ENCODE data around the gene VRTN. TPM values are rescaled to one million over a fixed set of nuclear protein-coding genes. Genes with fewer than 3 reads are reported as not detected.

The VRTN gene
- total RNA-seq, 2 donors from 2014 or later: not detected

DNA sequence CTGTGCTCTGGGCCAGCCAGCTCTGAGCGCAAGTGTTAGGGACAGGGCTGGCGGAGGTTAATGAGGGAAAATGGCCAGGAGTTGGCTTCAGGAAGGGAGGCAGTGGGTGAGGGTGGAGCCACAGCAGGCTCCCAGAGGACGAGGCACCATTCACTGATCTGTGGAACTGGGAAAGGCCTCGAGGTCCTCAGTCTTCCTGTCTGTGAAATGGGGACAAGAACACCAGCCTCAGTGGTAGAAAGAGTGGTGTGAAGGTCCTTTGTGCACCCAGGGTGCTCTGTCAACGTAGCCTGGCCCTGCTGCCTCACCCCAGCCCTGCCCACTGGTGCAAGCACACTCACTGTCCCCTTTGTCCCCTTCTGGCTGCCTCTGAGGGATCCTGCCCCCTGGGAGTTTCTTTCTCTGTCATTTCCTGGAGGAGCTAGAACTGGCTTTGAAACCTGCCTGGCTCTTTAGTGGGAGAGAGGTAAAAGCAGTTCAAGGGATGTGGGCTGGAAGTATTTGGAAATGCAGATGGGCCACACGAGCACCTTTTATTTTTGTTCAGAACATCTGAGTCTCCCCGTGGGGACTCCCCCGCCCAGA lies 52.7 kb downstream of the VRTN start:
- H3K27me3 ChIP-seq: no peaks in the 10 kb centered on the region
- H3K4me3 ChIP-seq: peak overlapping the region in 1 of 2 donors; percentile 14
- H3K27ac ChIP-seq: peak overlapping the region; percentile 9 to 45
- H3K9me3 ChIP-seq: no peaks in the 10 kb centered on the region
- no peaks in the 10 kb centered on the region for H3K36me3 ChIP-seq
- H3K4me1 ChIP-seq: peaks cover 0 to 16% of the 10 kb centered on the region in 2 donors
- no peak for TF ChIP-seq CTCF (IDR thresholded peaks at IDR 0.05)
- DNase-seq (ENCODE audit: low spot score): no peak

DNA sequence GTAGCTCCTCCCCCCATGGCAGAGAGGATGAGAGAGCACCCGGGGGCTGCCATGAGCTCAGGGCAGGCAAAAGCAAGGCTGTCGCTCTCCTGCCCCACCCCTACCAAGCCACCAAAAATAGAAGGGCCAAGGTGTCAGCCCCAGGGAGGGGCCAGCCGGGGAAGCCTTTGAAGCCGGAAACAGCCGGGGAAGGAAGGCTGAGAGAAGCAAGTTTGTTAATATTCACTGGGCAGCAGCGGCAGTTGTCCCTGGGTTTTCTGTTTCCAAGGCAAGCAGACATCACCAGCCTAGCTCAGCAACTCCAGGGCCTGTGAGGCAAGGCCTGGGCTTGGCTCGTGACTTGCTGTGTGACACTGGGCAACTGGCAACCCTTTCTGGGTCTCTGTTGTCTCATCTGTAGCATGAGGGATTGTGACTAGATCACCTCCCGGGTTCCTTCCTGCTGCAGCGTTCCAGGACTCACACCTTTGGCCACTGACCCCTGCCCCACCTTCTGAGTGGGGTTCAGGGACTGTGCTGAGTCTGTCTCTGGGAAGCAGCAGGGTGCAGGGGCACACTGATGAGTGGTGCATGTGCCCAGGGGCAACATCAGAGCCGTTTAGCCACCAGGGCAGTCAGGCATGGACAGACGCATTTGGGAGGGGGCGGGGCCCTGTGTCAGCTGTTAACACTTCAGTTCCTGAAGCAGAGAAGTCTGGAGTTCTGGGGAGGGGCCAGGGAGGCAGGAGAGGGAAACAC lies 53.4 kb downstream of the VRTN start:
- DNase-seq (ENCODE audit: low spot score): no peak
- Histone ChIP-seq H3K36me3 (no peaks in the 10 kb centered on the region), H3K27me3 (no peaks in the 10 kb centered on the region), H3K4me3 (peak overlapping the region in 1 of 2 donors; percentile 14), H3K9me3 (no peaks in the 10 kb centered on the region), H3K27ac (peak overlapping the region; percentile 9 to 45), H3K4me1 (peaks cover 0 to 16% of the 10 kb centered on the region in 2 donors)
- TF ChIP-seq CTCF (IDR thresholded peaks at IDR 0.05): no peak

- H3K27me3 ChIP-seq: no peaks in the 10 kb centered on the region
- no peaks in the 10 kb centered on the region for H3K9me3 ChIP-seq
- no peak overlapping the region for H3K4me3 ChIP-seq
- H3K36me3 ChIP-seq: no peaks in the 10 kb centered on the region
- H3K27ac ChIP-seq: no peak overlapping the region
- no peak for TF ChIP-seq CTCF (IDR thresholded peaks at IDR 0.05)
- no peak for DNase-seq (ENCODE audit: low spot score)
- H3K4me1 ChIP-seq: peaks cover 0 to 16% of the 10 kb centered on the region in 2 donors
Observed at GRCh38 chr14:74402401-74403251, 54.4 kb downstream of the VRTN start.

GRCh38 chr14:74403619-74404417 lies 55.5 kb downstream of the VRTN start:
- H3K27me3 ChIP-seq: no peaks in the 10 kb centered on the region
- TF ChIP-seq CTCF (IDR thresholded peaks at IDR 0.05): no peak
- no peak for DNase-seq (ENCODE audit: low spot score)

GRCh38 chr14:74404435-74404834 lies 56.2 kb downstream of the VRTN start:
- H3K36me3 ChIP-seq: no peaks in the 10 kb centered on the region
- TF ChIP-seq CTCF (IDR thresholded peaks at IDR 0.05): no peak
- no peaks in the 10 kb centered on the region for H3K9me3 ChIP-seq
- H3K27ac ChIP-seq: no peak overlapping the region
- H3K4me3 ChIP-seq: no peak overlapping the region
- no peaks in the 10 kb centered on the region for H3K27me3 ChIP-seq
- peaks cover 0 to 16% of the 10 kb centered on the region in 2 donors for H3K4me1 ChIP-seq
- no peak for DNase-seq (ENCODE audit: low spot score)

More at GRCh38 chr14:74403619-74404417, 55.5 kb downstream of the VRTN start:
- no peak overlapping the region for H3K4me3 ChIP-seq
- H3K4me1 ChIP-seq: peaks cover 0 to 16% of the 10 kb centered on the region in 2 donors
- no peaks in the 10 kb centered on the region for H3K36me3 ChIP-seq
- no peaks in the 10 kb centered on the region for H3K9me3 ChIP-seq
- H3K27ac ChIP-seq: no peak overlapping the region

Data from right atrium auricular region (tissue), 2 donors.